ENCODE data around the gene AFDN.

The AFDN gene

DNA sequence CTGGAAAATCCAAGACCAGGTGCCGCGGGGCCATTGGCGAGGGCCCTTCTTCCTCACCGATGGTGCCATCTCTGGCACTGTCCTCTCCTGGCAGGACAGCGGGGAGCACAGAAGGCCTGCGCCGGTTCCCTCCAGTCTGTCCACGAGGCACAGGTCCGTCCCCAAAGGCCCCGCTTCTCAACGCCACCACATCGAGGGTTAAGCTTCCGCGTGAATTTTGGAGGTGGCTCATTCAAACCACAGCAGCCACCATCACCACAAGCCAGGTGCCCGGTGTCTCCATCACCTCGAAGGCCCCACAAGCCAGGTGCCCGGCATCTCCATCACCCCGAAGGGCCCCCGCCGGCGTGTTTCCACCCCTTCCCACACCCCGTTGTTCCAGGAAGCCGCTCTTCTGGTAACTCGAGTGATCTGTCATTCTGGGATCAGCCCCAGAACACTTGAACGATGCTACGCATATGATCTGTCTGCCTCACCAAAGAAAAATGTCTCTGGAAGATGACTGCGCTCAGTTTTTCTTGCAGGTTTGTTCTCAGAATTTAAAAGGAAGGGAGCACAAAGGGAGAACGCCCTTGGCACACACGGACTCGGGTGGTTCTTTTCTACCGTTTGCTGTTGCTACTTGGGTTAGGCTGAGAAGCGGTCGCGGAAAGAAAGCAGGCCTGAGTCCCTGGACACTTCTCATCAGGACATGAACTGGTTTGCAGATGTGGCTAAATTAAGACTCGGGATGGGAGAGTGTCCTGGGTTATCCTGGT, 160.9 kb downstream of the AFDN start:
- H3K4me3 ChIP-seq (ENCODE audit: low read depth, low read length), result no peak overlapping the region
- no peak for DNase-seq (ENCODE audit: low read depth)
- TF ChIP-seq, protein P1, sequence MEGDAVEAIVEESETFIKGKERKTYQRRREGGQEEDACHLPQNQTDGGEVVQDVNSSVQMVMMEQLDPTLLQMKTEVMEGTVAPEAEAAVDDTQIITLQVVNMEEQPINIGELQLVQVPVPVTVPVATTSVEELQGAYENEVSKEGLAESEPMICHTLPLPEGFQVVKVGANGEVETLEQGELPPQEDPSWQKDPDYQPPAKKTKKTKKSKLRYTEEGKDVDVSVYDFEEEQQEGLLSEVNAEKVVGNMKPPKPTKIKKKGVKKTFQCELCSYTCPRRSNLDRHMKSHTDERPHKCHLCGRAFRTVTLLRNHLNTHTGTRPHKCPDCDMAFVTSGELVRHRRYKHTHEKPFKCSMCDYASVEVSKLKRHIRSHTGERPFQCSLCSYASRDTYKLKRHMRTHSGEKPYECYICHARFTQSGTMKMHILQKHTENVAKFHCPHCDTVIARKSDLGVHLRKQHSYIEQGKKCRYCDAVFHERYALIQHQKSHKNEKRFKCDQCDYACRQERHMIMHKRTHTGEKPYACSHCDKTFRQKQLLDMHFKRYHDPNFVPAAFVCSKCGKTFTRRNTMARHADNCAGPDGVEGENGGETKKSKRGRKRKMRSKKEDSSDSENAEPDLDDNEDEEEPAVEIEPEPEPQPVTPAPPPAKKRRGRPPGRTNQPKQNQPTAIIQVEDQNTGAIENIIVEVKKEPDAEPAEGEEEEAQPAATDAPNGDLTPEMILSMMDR (IDR thresholded peaks at IDR 0.05; ENCODE audit: control insufficient read depth, extremely low read depth, insufficient read depth), result no peak

GRCh38 chr6:167988154-167988495, 161.4 kb downstream of the AFDN start:
- no peak overlapping the region for H3K4me3 ChIP-seq (ENCODE audit: low read depth, low read length)
- TF ChIP-seq, protein P1 (IDR thresholded peaks at IDR 0.05; ENCODE audit: control insufficient read depth, extremely low read depth, insufficient read depth), result no peak
- DNase-seq (ENCODE audit: low read depth), result no peak

DNA sequence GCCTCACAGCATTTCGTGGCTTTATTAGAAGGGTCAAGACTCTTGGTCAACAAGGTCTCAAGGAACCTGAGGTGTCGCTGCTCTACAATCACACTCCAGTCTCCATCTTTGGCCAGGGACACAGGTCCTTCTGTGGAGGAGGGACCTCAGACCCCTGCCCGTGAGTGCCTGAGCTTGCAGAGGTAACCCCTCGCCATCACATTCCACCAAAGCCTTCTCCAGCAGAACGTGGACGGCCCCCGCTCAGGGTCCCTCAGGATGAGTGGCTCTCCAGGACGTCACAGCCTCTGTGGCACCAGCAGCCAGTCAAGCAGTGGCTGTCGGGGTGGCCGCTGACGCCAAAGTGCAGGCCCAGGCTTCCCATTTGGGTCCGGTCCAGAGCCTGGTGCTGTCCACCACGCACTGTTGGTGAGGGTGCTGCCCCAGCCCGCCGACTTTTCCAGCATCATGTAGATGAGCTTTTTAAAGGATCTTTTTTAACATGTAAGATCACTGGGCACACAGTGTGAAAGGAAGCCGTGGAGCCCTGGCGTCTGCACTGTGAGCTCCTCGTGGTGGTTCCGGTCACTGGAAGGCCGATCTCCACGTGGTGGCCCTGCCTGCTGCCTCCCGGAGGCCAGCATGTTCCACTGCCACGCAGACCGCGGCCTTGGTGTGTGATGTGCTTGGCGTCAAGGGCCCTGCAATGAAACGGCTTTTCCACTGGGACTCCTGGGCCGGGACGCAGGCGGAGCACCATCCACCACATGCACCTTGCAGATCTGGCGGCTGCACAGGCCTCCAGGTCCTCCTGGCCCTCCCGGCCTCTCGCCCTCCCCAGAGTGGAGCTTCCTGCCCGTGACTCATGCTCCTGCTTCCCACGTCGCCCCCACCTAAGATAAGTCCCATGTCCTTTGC, 162.5 kb downstream of the AFDN start:
- TF ChIP-seq, protein P1 (IDR thresholded peaks at IDR 0.05; ENCODE audit: control insufficient read depth, extremely low read depth, insufficient read depth), result no peak
- no peak overlapping the region for H3K4me3 ChIP-seq (ENCODE audit: low read depth, low read length)
- DNase-seq (ENCODE audit: low read depth), result no peak

- DNase-seq (ENCODE audit: low read depth), result no peak
- TF ChIP-seq, protein P1 (IDR thresholded peaks at IDR 0.05; ENCODE audit: control insufficient read depth, extremely low read depth, insufficient read depth), result no peak
- H3K4me3 ChIP-seq (ENCODE audit: low read depth, low read length), result no peak overlapping the region
Measured at GRCh38 chr6:167990016-167990945, 163.6 kb downstream of the AFDN start.

GRCh38 chr6:167993169-167993568, 166.5 kb downstream of the AFDN start:
- DNase-seq (ENCODE audit: low read depth), result no peak
- no peak overlapping the region for H3K4me3 ChIP-seq (ENCODE audit: low read depth, low read length)
- TF ChIP-seq, protein P1 (IDR thresholded peaks at IDR 0.05; ENCODE audit: control insufficient read depth, extremely low read depth, insufficient read depth), result no peak

GRCh38 chr6:167993831-167994230, 167.1 kb downstream of the AFDN start:
- no peak overlapping the region for H3K4me3 ChIP-seq (ENCODE audit: low read depth, low read length)
- DNase-seq (ENCODE audit: low read depth), result no peak
- TF ChIP-seq, protein P1 (IDR thresholded peaks at IDR 0.05; ENCODE audit: control insufficient read depth, extremely low read depth, insufficient read depth), result no peak
